MG63 (cell line): Measurements from ENCODE around the gene RITA1. TPM values are rescaled to one million over a fixed set of nuclear protein-coding genes. Genes with fewer than 3 reads are reported as not detected.
"Not testable (repeated sequence)": the region's sequence is repeated elsewhere in the genome, so short reads cannot be mapped to it uniquely, and the experiment has no call there.

Experiments
- DNase-seq: peaks from one replicate; pipeline ENCODE4 v3.0.0-alpha.2; 2020
- H3K27me3 ChIP-seq: fragments of 250-450 bp; sonication (Bioruptor Pico); 2 replicates; pipeline ENCODE4 v1.5.1; 2020; ENCODE audit warnings: mild to moderate bottlenecking, moderate library complexity
- H3K36me3 ChIP-seq: fragments of 250-450 bp; sonication (Bioruptor Pico); 2 replicates; pipeline ENCODE4 v1.5.1; 2020; ENCODE audit warnings: mild to moderate bottlenecking, moderate library complexity
- H3K4me3 ChIP-seq: fragments of 250-450 bp; sonication (Bioruptor Pico); 2 replicates; pipeline ENCODE4 v1.5.1; 2020; ENCODE audit warnings: mild to moderate bottlenecking, moderate library complexity
- H3K9me3 ChIP-seq: fragments of 250-450 bp; sonication (Bioruptor Pico); 2 replicates; pipeline ENCODE4 v1.5.1; 2020; ENCODE audit warnings: mild to moderate bottlenecking, moderate library complexity
- total RNA-seq: library from RNA; depleted of rRNA; stranded (reverse); fragments of >200 nt; shearing (Covaris generic); gene quantifications from 2 replicates; pipeline ENCODE4 v1.2.3, GENCODE V29; 2014; ENCODE audit warnings: low replicate concordance; rRNA removed

The RITA1 gene, protein sequence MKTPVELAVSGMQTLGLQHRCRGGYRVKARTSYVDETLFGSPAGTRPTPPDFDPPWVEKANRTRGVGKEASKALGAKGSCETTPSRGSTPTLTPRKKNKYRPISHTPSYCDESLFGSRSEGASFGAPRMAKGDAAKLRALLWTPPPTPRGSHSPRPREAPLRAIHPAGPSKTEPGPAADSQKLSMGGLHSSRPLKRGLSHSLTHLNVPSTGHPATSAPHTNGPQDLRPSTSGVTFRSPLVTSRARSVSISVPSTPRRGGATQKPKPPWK
- total RNA-seq = 34.4 and 38.6 TPM in 2 replicates

DNA sequence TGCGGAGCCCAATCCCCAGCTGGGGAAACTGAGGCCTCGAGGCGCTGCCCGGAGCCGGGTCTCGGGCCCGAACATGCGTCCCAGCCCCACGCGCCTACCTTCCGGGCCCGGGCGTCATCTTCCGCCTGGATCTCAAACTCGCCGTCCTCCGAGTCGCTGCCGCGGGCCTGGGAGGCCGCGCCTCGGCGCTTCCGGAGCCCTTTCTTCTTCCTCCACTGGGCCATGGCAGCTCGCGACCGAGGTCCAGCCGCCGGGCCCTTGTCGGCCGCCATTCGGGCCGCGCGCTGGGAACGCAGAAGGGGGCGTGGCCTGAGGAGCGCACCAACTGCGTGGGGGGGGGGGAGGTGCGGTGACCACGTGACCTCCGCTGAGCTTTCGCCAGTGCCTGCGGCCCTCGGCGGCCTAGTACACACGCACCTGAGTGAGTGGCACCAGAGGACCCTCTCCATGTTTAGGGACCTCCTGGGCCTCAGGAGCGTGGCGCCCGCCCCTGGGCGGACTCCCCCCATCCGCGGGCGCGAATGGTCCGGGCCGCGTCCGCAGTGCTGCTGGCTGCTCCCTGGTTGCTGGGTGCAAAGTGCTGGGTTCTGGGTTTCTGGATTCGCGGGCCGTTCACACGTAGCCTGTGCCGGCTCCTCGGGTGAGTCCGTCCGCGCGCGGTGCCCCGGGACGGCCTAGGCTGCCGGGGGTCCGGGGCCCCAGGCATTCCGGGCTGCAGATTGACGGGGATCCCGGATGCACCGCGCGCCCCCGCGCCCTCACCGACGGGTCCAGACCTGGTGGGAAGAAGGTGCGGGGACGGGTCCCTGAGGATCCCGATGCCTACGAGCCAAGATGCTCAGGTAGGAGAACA is at the start of gene RITA1, which contains the start of gene DDX54:
TSS of gene RITA1 (plus strand) at position 542 of the 853 bp plus-strand sequence. CDS start 1,026 bp downstream, outside the sequence.
TSS of gene DDX54 (minus strand) at position 299 of the 853 bp plus-strand sequence. CDS start at position 272, 27 bp downstream.
- Histone ChIP-seq H3K36me3 (peaks cover 48% of the 10 kb centered on the region), H3K27me3 (no peaks in the 10 kb centered on the region), H3K4me3 (peak within 1 kb of the TSS; percentile 93), H3K9me3 (no peaks in the 10 kb centered on the region)
- DNase-seq = peak; percentile 77

DNA sequence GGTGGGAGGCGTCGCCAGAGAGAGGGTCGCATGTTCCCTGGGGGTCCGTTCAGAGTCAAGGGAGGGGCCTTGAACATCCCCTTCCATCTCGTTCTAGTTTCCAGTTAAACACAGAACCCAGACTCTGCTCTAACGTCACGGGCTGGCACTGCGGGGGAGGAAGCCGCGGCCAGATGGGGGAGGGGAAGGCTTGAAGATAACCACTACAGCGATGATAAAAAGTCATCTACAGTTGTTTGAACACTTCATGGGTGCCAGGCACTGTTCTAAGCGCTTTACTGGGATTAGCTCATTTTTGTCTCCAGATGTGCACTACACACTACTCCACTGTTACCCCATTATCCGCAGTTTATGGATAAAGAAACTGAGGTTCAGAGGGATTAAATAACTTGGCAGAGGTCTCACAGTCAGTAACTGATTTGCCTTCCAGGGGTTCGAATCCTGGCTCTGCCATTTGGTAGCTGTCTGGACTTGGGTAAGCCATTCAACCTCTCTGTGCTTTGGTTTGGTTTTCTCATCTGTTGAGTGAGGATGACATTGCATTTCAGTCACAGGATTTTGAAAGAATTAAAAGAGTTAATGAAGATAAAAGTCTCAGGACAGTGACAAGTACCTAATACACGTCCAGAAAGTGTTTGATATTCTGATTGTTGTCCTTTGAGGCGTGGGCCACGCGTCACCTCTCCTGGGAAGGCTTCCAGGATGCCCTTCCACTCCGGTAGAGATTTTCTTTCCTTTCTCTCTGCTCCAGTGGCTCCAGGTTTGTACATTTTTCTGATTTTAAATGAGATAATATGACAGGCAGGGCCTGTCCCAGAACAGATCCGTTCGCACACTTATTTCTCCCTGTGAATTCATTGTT is 49.2 kb upstream of the RITA1 start:
- Histone ChIP-seq H3K36me3 (no peaks in the 10 kb centered on the region), H3K4me3 (no peak overlapping the region), H3K27me3 (no peaks in the 10 kb centered on the region), H3K9me3 (no peaks in the 10 kb centered on the region)
- DNase-seq = no peak

DNA sequence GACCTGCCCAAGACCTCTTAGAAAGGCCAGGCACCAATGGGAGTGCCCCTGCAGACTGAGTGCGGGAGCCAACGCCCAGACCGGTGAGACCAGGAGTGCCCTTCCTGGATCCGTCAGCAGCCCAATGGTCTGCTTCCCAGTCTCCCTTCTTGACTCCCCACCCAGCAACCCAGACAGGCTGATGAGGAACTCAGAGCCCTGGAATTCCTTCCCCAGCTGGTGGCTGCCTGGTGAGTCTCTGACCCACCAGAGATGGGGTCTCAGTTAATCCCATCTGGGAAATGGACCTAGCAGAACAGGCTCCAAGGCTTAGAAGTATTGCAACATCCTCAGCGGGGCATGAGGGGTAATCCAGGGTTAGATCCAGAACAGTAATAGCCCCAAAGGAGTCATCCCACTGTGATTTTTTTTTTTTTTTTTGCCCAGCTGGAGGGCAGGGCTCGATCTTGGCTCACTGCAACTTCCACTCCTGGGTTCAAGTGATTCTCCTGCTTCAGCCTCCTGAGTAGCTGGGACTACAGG is 48.5 kb upstream of the RITA1 start:
- DNase-seq = no peak
- Histone ChIP-seq H3K4me3 (no peak overlapping the region), H3K9me3 (no peaks in the 10 kb centered on the region), H3K36me3 (no peaks in the 10 kb centered on the region), H3K27me3 (no peaks in the 10 kb centered on the region)

DNA sequence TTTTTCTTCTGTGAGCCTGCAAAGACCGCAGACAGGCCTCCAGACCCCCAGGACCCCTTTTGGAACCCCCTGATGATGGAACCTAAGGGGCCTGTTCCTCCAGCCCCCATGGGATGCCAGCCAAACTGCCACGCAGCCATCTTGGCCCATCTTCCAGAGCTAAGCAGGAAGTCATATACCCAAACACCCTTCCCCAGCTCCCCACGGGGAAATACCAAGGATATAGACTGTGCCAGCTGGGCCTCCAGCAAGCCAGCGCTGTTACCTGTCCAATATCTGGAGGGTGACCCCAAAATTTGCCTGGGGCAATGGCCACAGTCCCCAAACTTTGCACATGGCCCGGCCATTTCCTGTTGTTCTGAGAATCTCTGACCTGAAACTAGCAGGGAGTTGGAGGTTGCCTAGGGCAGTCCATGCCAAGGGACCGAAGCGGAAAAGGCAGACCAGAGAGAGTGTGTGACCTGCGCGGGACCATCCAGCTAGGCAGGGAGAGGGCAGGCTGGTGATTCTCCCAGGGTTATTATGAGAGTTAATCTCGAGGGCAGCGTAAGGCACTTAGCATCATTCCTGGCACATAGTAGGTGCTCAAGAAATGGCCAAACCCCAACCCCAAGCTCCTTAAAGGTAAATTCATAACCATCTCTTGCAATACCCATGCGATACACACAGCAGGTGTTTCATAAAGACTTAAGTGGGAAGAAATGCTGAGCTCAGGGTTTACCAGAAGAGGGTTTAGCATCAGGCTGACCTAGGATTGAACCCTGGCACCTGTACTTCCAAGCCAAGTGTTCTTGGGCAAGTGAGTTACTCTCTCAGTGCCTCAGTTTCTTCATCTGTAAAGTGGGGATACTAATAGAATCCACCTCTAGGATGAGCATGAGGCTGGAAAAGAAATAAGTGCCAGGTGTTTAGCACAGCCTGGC is 47.4 kb upstream of the RITA1 start:
- H3K27me3 ChIP-seq = no peaks in the 10 kb centered on the region
- H3K9me3 ChIP-seq = no peaks in the 10 kb centered on the region
- H3K36me3 ChIP-seq = no peaks in the 10 kb centered on the region
- H3K4me3 ChIP-seq = no peak overlapping the region
- no peak for DNase-seq

DNA sequence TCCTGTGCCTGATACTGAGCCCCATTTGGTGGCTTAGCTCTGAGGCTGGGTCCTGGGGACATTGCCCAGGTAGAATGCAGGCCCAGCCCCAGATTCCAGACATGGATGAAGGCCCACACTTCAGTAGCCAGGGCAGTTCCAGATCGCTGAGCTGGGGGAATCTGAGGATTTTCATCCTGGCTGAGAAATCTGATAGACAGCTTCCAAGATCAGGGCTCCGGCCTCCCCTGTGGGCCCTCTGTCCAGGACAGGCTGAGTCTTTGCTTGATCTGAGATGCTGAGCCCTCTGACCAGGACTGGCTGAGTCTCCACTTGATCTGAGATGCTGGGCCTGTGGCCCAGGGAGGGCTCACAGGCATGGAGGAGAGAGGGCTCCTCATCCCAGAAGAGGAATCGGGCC is 46.7 kb upstream of the RITA1 start:
- Histone ChIP-seq H3K36me3 (no peaks in the 10 kb centered on the region), H3K9me3 (no peaks in the 10 kb centered on the region), H3K27me3 (no peaks in the 10 kb centered on the region), H3K4me3 (no peak overlapping the region)
- no peak for DNase-seq

DNA sequence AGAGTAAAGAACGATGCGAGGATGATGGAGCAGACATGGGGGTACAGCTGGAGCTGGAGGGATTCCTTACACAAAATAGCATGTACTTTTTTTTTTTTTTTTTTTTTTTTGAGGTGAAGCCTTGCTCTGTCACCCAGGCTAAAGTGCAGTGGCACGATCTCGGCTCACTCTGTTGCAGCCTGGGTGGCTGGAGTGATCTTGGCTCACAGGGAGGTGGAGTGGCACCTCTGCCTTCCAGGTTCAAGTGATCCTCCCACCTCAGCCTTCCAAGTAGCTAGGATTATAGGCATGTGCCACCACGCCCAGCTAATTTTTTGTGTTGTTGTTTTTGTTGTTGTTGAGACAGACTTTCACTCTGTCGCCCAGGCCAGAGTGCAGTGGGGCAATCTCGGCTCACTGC is 44.8 kb upstream of the RITA1 start:
- no peak for DNase-seq
- H3K4me3 ChIP-seq = no peak overlapping the region
- H3K9me3 ChIP-seq = no peaks in the 10 kb centered on the region
- no peaks in the 10 kb centered on the region for H3K27me3 ChIP-seq
- H3K36me3 ChIP-seq = no peaks in the 10 kb centered on the region

DNA sequence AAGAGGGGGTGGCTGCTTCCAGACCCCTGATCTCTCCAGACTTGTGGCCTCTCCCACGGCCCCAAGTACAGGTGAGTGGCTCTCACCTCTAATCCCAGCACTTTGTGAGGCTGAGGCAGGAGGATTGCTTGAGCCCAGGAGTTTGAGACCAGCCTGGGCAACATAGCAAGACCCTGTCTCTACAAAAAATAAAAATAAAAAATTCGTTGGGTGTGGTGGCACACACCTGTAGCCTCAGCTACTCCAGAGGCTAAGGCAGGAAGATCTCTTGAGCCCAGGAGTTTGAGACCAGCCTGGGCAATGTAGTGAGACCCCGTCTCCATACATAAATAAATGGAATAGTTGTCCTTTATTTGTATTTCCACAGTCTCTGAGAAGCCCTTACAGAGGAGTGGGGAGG is 43.8 kb upstream of the RITA1 start:
- H3K4me3 ChIP-seq, DNase-seq, H3K36me3 ChIP-seq, H3K27me3 ChIP-seq, H3K9me3 ChIP-seq: not testable (repeated sequence)

DNA sequence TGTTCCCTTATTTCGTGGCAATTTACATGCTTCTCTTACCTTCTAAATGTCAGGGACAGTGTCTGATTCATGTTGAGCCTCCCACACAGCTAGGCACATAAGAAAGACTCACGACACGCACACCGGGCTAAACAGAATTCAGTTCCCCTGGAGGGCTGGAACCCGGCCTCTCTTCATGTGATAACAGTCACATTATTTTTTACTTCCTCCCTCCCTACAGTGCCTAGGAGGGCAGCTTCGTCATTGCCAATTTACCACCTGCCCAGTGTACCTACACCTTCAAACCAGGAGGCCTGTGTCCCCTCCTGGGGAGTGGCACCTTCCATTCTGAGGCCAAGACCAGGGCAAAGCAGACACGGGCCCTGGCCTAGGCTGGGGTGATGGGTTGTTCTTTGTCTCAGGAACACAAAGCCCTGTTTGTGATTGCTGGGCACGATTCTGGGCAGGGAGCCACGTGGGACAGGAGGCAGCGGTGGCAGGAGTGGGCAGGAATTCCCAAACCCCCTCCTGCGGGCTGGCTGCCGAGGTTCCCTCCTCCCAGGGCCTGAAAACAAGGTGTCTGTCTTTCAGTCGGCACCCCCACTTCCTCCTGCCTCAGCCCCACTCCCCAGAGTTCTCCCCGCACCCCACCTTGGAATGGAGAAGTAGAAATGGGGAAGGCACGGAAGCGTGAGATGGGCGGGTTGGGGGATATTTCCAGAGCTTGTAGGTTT is 43.2 kb upstream of the RITA1 start:
- H3K27me3 ChIP-seq = no peaks in the 10 kb centered on the region
- H3K36me3 ChIP-seq = no peaks in the 10 kb centered on the region
- no peak for DNase-seq
- H3K4me3 ChIP-seq = no peak overlapping the region
- no peaks in the 10 kb centered on the region for H3K9me3 ChIP-seq

DNA sequence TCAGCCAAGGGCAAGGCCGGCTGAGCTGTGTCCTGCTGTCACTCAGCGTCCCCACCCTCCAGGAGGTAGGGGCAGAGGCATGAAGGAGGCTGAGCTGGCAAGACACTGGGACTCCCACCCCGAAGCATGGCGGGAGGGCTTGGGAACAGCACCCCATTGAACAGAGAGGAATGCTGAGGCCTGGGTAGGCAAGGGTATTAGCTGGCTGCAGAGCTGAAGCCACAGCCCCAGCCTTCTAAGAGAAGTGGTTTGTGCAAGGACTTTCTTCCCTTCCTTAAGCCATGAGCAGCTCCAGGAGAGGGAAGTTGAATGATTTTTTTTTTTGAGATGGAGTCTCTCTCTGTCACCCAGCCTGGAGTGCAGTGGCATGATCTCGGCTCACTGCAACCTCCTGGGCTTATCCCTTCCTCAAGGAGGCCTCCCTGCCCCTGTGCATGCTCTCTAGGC is 42.6 kb upstream of the RITA1 start:
- no peaks in the 10 kb centered on the region for H3K27me3 ChIP-seq
- H3K4me3 ChIP-seq = no peak overlapping the region
- DNase-seq = no peak
- no peaks in the 10 kb centered on the region for H3K9me3 ChIP-seq
- no peaks in the 10 kb centered on the region for H3K36me3 ChIP-seq

DNA sequence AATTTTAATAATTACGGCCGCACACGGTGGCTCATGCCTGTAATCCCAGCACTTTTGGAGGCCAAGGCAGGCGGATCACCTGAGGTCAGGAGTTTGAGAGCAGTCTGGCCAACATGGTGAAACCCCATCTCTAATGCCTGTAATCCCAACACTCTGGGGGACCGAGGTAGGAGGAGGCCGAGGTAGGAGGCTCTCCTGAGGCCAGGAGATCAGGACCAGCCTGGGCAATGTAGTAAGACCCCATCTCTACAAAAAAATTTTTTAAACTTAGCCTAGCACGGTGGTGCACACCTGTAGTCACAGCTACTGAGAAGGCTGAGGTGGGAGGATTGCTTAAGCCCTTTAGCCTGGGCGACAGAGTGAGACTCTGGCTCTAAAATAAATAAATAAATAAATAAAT is 41.6 kb upstream of the RITA1 start:
- H3K27me3 ChIP-seq = no peaks in the 10 kb centered on the region
- no peak overlapping the region for H3K4me3 ChIP-seq
- no peak for DNase-seq
- no peaks in the 10 kb centered on the region for H3K9me3 ChIP-seq
- no peaks in the 10 kb centered on the region for H3K36me3 ChIP-seq

DNA sequence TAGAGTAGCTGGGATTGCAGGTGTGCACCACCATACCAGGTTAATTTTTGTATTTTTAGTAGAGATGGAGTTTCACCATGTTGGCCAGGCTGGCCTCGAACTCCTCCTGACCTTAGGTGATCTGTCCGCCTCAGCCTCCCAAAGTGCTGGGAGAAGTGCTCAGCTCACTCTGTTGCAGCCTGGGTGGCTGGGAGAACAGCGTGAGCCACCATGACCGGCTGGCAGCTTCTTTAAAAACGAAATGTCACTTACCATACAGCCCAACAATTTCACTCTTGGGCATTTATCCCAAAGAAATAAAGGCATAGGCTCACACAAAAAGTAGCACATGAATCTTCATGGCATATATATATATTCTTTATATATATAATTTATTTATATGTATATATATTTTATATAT is 40.7 kb upstream of the RITA1 start:
- Histone ChIP-seq H3K9me3 (no peaks in the 10 kb centered on the region), H3K27me3 (no peaks in the 10 kb centered on the region), H3K36me3 (no peaks in the 10 kb centered on the region), H3K4me3 (no peak overlapping the region)
- no peak for DNase-seq

DNA sequence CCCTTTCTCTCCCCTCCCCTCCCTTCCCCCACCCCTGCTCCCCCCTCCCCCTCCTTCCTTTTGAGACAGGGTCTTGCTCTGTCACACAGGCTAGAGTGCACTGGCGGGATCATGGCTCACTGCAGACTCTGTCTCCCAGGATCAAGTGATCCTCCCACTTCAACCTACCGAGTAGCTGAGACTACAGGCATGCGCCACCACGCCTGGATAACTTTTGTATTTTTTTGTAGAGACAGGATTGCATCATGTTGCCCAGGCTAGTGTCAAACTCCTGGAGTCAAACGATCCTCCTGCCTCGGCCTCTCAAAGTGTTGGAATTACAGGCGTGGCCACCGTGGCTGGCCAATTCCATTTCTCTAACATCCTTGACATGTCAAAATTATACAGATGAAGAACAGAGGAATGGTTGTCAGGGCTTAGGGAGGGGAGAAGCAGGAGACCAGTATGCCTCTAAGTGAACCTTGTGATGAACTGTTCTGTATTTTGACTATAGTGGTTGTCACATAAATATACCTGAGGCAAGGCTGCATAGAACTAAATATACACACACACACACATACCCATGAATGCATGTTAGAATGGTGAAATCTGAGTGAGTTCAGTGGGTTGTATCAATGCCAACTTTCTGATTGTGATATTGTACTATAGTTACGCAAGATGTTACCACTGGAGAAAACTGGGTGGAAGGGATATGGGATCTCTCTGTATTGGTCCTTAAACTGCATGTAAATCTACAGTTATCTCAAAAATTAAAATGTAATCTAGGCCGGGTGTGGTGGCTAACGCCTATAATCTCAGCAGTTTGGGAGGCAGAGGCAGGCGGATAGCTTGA is 39.6 kb upstream of the RITA1 start:
- H3K9me3 ChIP-seq = no peaks in the 10 kb centered on the region
- no peak for DNase-seq
- no peaks in the 10 kb centered on the region for H3K27me3 ChIP-seq
- H3K4me3 ChIP-seq = no peak overlapping the region
- H3K36me3 ChIP-seq = no peaks in the 10 kb centered on the region

DNA sequence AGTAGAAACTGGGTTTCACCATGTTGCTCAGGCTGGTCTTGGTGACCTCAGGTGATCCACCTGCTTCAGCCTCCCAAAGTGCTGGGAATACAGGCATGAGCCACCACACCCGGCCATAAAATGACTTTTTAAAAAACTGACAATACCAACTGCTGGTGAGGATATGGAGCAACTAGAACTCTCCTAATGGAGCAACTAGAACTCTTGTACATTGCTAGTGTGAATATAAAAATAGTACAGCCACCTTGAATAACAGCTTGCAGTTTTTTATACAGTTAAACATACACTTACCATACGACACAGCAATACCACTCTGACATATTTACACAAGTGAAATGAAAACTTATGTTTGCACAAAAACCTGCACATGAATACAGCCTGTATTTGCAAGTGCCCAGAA is 38.5 kb upstream of the RITA1 start:
- DNase-seq = no peak
- Histone ChIP-seq H3K36me3 (no peaks in the 10 kb centered on the region), H3K27me3 (no peaks in the 10 kb centered on the region), H3K4me3 (no peak overlapping the region), H3K9me3 (no peaks in the 10 kb centered on the region)

DNA sequence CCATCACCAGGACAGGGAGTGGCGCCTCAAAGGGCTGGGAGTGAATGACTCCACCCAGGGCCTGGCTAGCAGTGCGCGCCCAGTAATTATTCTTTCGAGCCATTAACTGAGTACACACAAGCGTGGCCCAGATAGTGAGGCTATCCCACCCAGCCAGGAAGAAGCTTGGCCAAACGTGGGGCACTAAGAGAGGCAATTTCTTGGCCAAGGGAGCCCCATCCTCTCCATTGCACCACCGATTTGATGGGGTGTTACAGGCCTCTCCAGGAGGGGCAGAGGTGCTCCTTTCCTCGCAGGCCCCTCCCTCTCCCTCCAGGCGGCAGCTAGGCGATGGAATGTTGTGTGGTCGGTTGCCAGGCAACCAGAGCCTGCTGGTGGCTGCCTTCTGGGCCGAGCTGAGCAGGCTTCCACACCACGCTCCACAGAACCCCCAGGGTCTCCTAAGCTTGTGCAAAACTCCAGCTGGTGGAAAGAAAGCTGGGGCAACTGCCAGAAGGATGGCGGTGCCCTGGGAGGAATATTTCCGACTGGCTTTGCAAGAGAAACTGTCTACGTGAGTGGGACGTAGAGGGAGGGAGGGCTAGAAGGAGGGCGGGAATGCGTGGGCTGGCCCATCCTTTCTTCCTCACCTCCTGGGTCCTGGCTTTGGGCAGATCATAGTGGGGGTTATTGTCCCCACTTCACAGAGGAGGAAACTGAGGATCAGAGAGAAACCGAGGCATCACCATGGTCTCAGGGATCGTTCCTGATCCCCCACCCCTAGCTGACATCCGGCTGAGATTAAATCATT is 36.0 kb upstream of the RITA1 start, which contains the start of gene CFAP73:
TSS of gene CFAP73 (plus strand) at position 364 of the 790 bp plus-strand sequence. CDS start at position 498, 134 bp downstream.
- H3K9me3 ChIP-seq = no peaks in the 10 kb centered on the region
- no peak within 1 kb of the TSS for H3K4me3 ChIP-seq
- H3K27me3 ChIP-seq = peaks cover 15% of the 10 kb centered on the region
- DNase-seq = peak; percentile 49
- no peaks in the 10 kb centered on the region for H3K36me3 ChIP-seq
